GM21367 (cell line): Measurements from ENCODE around the gene ZNF341.
"Not testable (repeated sequence)": the region's sequence is repeated elsewhere in the genome, so short reads cannot be mapped to it uniquely, and the experiment has no call there.

ENCODE experiments used
- ATAC-seq: cut with Tn5 transposase; IDR thresholded peaks from one replicate; pipeline ENCODE4 v1.9.1; 2021; ENCODE audit not compliant: unreplicated experiment

ZNF341 gene

GRCh38 chr20:33791959-33792597, 60.3 kb downstream of the ZNF341 start:
- ATAC-seq = no peak

GRCh38 chr20:33792598-33792989, 60.8 kb downstream of the ZNF341 start:
- ATAC-seq = not testable (repeated sequence)

- no peak for ATAC-seq
These were observed 61.5 kb downstream of the ZNF341 start for GRCh38 chr20:33793011-33793931.

GRCh38 chr20:33796263-33796906, 64.6 kb downstream of the ZNF341 start:
- ATAC-seq = no peak

GRCh38 chr20:33796907-33797544, 65.2 kb downstream of the ZNF341 start:
- ATAC-seq = no peak

GRCh38 chr20:33798444-33798843, 66.6 kb downstream of the ZNF341 start:
- ATAC-seq = no peak

- ATAC-seq = no peak
These were observed 72.1 kb downstream of the ZNF341 start for GRCh38 chr20:33803921-33804337.

- ATAC-seq = no peak
These were observed 76.6 kb downstream of the ZNF341 start for GRCh38 chr20:33808388-33808787.

GRCh38 chr20:33810259-33810658, 78.5 kb downstream of the ZNF341 start:
- ATAC-seq = no peak

- ATAC-seq = peak; percentile 91
These were observed 79.3 kb downstream of the ZNF341 start, which contains the start of gene CHMP4B for GRCh38 chr20:33810885-33811775. TSS of gene CHMP4B (plus strand) at chr20:33811348. CDS start at chr20:33811469, 121 bp downstream.

GRCh38 chr20:33811776-33812151, 80.0 kb downstream of the ZNF341 start:
- no peak for ATAC-seq

GRCh38 chr20:33812152-33812849, 80.5 kb downstream of the ZNF341 start:
- no peak for ATAC-seq

- no peak for ATAC-seq
These were observed 81.2 kb downstream of the ZNF341 start for GRCh38 chr20:33812908-33813462.

GRCh38 chr20:33814238-33814712, 82.5 kb downstream of the ZNF341 start:
- no peak for ATAC-seq

GRCh38 chr20:33815671-33816070, 83.9 kb downstream of the ZNF341 start:
- ATAC-seq = no peak

GRCh38 chr20:33816191-33816590, 84.4 kb downstream of the ZNF341 start:
- ATAC-seq = no peak

GRCh38 chr20:33817411-33817810, 85.6 kb downstream of the ZNF341 start:
- ATAC-seq = no peak

- no peak for ATAC-seq
These were observed 87.7 kb downstream of the ZNF341 start for GRCh38 chr20:33819456-33819855.

GRCh38 chr20:33820362-33820761, 88.6 kb downstream of the ZNF341 start:
- no peak for ATAC-seq
